Uterus (tissue), 4 donors: ENCODE measurements around the gene WDR45B. TPM values are rescaled to one million over a fixed set of nuclear protein-coding genes. Genes with fewer than 3 reads are reported as not detected.
A peak's percentile ranks its signal among the peaks of the same experiment; 100 is the strongest.

ENCODE experiments used
- DNase-seq, 2 donors: peaks; one replicate each; pipeline ENCODE4 v3.0.0-alpha.2; 2019 to 2020
- H3K27ac ChIP-seq, 2 donors: fragments of 200-600 bp; sonication (generic); 1 replicate in 1 of 2; 2 replicates in 1 of 2; pipeline ENCODE4 v1.5.1; 2016 to 2018
- H3K27me3 ChIP-seq, 2 donors: fragments of 200-600 bp; sonication (generic); one replicate each; pipeline ENCODE4 v1.5.1; 2018 to 2019; ENCODE audit warnings: control low read depth in 1 of 2
- H3K36me3 ChIP-seq, 2 donors: fragments of 200-600 bp; sonication (generic); one replicate each; pipeline ENCODE4 v1.5.1; 2019; ENCODE audit warnings: control low read depth in 1 of 2
- H3K4me1 ChIP-seq, 2 donors: fragments of 200-600 bp; sonication (generic); one replicate each; pipeline ENCODE4 v1.5.1; 2018 to 2019; ENCODE audit warnings: control low read depth in 1 of 2
- H3K4me3 ChIP-seq, 2 donors: fragments of 200-600 bp; sonication (generic); 1 replicate in 1 of 2; 2 replicates in 1 of 2; pipeline ENCODE4 v1.5.1; 2018 to 2019; ENCODE audit warnings: mild to moderate bottlenecking in 1 of 2
- H3K9me3 ChIP-seq, 2 donors: fragments of 200-600 bp; sonication (generic); one replicate each; pipeline ENCODE4 v1.5.1; 2019; ENCODE audit warnings: control low read depth in 1 of 2
- CTCF ChIP-seq, 4 experiments: fragments of 200-600 bp in 2 of 4; fragments of 450-650 bp in 2 of 4; sonication (generic) in 2 of 4; IDR thresholded peaks; one replicate each; pipeline ENCODE4 v1.5.1; 2016 to 2019; ENCODE audit warnings: antibody characterized with exemption in 4 of 4, mild to moderate bottlenecking in 2 of 4, moderate library complexity in 1 of 4
- POLR2A ChIP-seq, 2 donors: fragments of 450-650 bp; IDR thresholded peaks; one replicate each; pipeline ENCODE4 v1.6.1; 2016; ENCODE audit warnings: antibody characterized with exemption in 2 of 2, mild to moderate bottlenecking in 1 of 2, moderate library complexity in 1 of 2
- intact Hi-C: fragments of 100-400 bp; cut with DNase I; formaldehyde crosslinking; loops from one replicate; pipeline ENCODE4 v1.15.1; 2023; ENCODE audit warnings: low total_unique reads
- total RNA-seq, 4 donors: library from RNA; depleted of rRNA in 3 of 4; stranded (reverse); fragments of >200 nt in 3 of 4; gene quantifications; one replicate each; pipeline versions ENCODE4 v1.1.0 to v1.2.4, GENCODE V29; 2014 to 2023
- donor health status: DM: yes; HTN: yes; CAD: no.

WDR45B gene
- total RNA-seq, 4 donors from 2014 or later, result 56.5 to 111 (median 85.4) TPM

GRCh38 chr17:82611140-82612058 is 36.8 kb downstream of the WDR45B start:
- no peak for TF ChIP-seq CTCF (IDR thresholded peaks at IDR 0.05)
- no peak for TF ChIP-seq POLR2A (IDR thresholded peaks at IDR 0.05)
- intact Hi-C loops, result no loop called here
- H3K27me3 ChIP-seq, result no peaks in the 10 kb centered on the region
- peak; percentile 56 to 67 for DNase-seq
- no peak overlapping the region for H3K4me3 ChIP-seq
- H3K27ac ChIP-seq, result peak overlapping the region; percentile 4 to 27
- no peaks in the 10 kb centered on the region for H3K4me1 ChIP-seq
- H3K36me3 ChIP-seq, result no peaks in the 10 kb centered on the region
- H3K9me3 ChIP-seq, result no peaks in the 10 kb centered on the region

- Histone ChIP-seq H3K27me3 (no peaks in the 10 kb centered on the region), H3K9me3 (no peaks in the 10 kb centered on the region), H3K4me1 (no peaks in the 10 kb centered on the region), H3K27ac (no peak overlapping the region), H3K4me3 (no peak overlapping the region), H3K36me3 (no peaks in the 10 kb centered on the region)
- DNase-seq, result no peak
- TF ChIP-seq CTCF (IDR thresholded peaks at IDR 0.05), result no peak
- TF ChIP-seq POLR2A (IDR thresholded peaks at IDR 0.05), result no peak
- intact Hi-C loops, result no loop called here
Measured at GRCh38 chr17:82609655-82610054, 38.6 kb downstream of the WDR45B start.

- Histone ChIP-seq H3K36me3 (no peaks in the 10 kb centered on the region), H3K27me3 (no peaks in the 10 kb centered on the region), H3K4me1 (no peaks in the 10 kb centered on the region), H3K4me3 (no peak overlapping the region), H3K27ac (no peak overlapping the region), H3K9me3 (no peaks in the 10 kb centered on the region)
- intact Hi-C loops, result no loop called here
- no peak for TF ChIP-seq POLR2A (IDR thresholded peaks at IDR 0.05)
- DNase-seq, result no peak
Measured at GRCh38 chr17:82608816-82609215, 39.4 kb downstream of the WDR45B start.

- TF ChIP-seq POLR2A (IDR thresholded peaks at IDR 0.05) (no peak), CTCF (IDR thresholded peaks at IDR 0.05) (no peak)
- no peaks in the 10 kb centered on the region for H3K9me3 ChIP-seq
- no peak overlapping the region for H3K4me3 ChIP-seq
- no peaks in the 10 kb centered on the region for H3K4me1 ChIP-seq
- no peak for DNase-seq
- H3K27ac ChIP-seq, result no peak overlapping the region
- H3K36me3 ChIP-seq, result no peaks in the 10 kb centered on the region
- intact Hi-C loops, result no loop called here
- H3K27me3 ChIP-seq, result no peaks in the 10 kb centered on the region
Measured at GRCh38 chr17:82605939-82606600, 42.2 kb downstream of the WDR45B start.

- intact Hi-C loops, result no loop called here
- Histone ChIP-seq H3K27ac (no peak overlapping the region), H3K9me3 (no peaks in the 10 kb centered on the region), H3K4me1 (no peaks in the 10 kb centered on the region), H3K36me3 (no peaks in the 10 kb centered on the region), H3K4me3 (no peak overlapping the region), H3K27me3 (no peaks in the 10 kb centered on the region)
- TF ChIP-seq CTCF (IDR thresholded peaks at IDR 0.05), result no peak
- no peak for TF ChIP-seq POLR2A (IDR thresholded peaks at IDR 0.05)
- DNase-seq, result no peak
Measured at GRCh38 chr17:82604532-82604931, 43.7 kb downstream of the WDR45B start.
